Erythroblast (primary cell): ENCODE results near the gene KPNA6.
"Not testable (repeated sequence)": the region's sequence is repeated elsewhere in the genome, so short reads cannot be mapped to it uniquely, and the experiment has no call there.

Experiments used
- DNase-seq, 2 experiments: peaks; one replicate each; lab custom pipeline; 2025; lab: John Stamatoyannopoulos, UW
- GATA1 ChIP-seq: IDR thresholded peaks from 2 replicates; pipeline ENCODE4 v1.6.1; 2011; ENCODE audit warnings: low read depth, mild to moderate bottlenecking, control low read depth, low read length, moderate library complexity
- POLR2A ChIP-seq: IDR thresholded peaks from 2 replicates; pipeline ENCODE4 v1.6.1; 2011; ENCODE audit warnings: mild to moderate bottlenecking, low read length

The KPNA6 gene

DNA sequence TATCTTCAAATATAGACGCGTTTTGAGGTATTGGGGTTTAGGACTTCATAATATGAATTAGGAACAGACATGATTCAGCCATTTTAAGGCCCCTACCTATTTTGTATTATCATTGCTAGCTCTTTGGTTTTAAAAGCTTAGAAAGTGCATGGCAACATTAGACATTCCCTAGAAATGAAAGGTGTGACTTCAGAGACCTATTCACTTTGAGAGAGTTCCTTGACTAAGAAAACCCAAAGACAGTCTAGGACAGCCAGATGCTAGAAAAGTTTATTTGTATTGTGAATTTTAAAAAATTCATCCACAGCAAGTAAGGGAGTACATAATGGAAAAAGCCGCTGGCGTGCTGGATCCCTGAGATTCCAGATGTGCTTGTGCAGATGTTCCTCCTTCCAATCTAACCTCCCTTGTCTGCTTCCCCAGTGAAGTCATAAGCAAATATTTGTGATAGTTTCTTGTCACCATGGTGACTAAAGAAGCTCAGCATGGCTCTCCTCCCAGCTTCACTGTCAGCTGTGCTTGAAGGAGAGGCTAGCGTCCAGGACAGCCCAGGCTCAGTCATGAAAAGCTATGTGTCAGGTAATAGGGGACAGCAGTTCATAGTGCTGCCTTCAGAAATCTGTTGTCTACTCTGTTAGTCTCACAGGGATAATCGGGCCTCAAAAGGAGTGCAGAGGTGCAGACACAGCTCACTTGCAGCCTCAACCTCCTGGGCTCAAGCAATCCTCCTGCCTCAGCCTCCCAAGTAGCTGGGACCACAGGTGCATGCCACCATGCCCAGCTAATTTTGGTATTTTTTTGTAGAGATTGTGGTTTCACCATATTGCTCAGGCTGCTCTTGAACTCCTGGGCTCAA is 34.8 kb downstream of the KPNA6 start:
- peak; percentile 14 to 40 for DNase-seq
- no peak for TF ChIP-seq POLR2A
- TF ChIP-seq GATA1: no peak

DNA sequence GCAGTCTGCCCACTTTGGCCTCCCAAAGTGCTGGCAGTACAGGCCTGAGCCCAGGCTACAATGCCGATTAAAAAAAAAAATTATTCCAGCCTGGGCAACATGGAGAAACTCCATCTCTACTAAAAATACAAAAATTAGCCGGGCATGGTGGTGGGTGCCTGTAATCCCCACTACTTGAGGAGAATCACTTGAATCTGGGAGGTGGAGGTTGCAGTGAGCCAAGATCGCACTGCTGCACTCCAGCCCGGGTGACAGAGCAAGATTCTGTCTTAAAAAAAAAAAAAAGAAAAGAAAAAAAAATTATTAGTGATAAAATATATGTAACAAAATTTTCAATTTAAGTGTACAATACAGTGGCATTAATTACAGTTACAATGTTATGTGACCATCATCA is 35.4 kb downstream of the KPNA6 start:
- DNase-seq: not testable (repeated sequence)

DNA sequence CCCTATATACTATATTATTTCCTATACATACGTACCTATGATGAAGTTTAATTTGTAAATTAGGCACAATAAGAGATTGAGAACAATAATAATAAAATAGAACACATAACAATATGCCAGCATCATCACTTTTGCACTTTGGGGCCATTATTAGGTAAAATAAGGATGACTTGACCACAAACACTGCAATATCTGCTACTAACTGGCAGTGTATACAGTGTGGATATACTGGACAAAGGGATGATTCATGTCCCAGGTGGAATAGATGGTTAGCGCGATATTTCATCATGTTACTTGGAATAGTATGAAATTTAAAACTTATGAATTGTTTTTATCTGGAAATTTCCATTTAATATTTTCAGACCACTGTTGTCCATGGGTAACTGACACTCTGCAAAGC is 36.2 kb downstream of the KPNA6 start:
- no peak for DNase-seq
- TF ChIP-seq POLR2A (no peak), GATA1 (no peak)

DNA sequence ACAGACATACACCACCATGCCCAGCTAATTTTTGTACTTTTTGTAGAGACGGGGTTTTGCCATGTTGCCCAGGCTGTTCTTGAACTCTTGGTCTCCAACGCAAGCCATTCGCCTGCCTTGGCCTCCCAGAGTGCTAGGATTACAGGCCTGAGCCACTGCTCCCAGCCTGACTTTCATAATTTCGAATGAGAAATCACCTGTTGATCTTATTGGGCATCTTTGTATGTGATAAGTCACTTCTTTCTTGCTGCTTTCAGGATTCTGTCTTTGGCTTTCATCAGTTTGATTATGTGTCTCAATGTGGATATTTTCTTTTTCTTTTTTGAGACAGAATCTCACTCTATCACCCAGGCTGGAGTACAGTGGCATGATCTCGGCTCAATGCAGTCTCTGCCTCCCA is 39.9 kb downstream of the KPNA6 start:
- not testable (repeated sequence) for DNase-seq

DNA sequence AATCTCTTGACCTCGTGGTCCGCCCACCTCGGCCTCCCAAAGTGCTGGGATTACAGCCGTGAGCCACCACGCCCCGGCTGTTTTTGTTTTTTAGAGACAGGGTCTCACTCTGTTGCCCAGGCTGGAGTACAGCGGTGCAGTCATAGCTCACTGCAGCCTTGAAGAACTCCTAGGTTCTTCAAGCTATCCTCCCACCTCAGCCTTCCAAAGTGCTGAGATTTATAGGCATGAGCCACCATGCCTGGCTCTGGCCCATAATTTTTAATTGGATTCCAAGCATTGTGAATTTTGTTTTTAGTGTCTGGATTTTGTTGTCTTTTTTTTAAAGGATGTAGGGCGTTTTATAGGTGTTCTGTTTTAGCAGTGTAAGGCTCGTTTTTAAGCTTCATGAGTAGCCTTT is 43.0 kb downstream of the KPNA6 start:
- TF ChIP-seq POLR2A: no peak
- TF ChIP-seq GATA1: no peak
- no peak for DNase-seq

DNA sequence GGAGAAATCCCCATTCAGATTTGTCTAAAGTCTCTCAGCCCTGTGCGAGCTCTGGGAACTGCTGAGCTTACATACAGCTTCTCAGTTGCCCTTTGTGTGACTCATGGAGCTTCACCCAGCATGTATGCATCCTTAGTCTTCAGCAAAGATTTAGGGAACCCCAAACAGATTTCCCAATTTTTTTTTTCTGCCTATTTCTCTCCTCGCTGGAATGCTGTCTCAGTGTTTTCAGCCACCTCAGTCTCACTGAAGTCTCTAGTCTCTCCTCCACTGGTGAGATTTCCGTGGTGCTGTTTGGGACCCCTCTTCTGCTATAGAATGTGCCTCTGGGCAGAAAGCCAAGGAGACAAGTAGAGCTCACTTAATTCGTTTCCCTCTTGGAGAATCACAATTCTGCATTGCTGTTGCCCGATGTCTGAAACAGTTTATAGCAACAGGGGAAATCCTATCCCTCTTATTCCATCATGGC is 43.5 kb downstream of the KPNA6 start:
- no peak for DNase-seq
- TF ChIP-seq POLR2A: no peak
- no peak for TF ChIP-seq GATA1

DNA sequence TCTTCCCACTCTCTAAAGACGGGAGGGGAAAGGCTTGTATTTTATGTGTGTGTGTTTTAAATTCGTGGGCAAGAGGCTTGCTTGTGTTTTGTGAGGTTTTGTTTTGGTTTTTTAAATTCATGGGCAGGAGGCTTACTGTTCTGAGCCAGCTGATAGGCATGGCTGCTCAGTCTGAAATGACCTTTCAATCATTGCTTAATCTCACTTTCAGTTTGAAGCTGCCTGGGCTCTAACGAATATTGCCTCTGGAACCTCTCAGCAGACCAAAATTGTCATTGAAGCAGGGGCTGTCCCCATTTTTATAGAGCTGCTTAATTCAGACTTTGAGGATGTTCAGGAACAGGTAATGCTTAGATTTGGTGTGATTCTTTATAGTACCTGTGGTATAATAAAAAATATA is 51.3 kb downstream of the KPNA6 start:
- no peak for DNase-seq

DNA sequence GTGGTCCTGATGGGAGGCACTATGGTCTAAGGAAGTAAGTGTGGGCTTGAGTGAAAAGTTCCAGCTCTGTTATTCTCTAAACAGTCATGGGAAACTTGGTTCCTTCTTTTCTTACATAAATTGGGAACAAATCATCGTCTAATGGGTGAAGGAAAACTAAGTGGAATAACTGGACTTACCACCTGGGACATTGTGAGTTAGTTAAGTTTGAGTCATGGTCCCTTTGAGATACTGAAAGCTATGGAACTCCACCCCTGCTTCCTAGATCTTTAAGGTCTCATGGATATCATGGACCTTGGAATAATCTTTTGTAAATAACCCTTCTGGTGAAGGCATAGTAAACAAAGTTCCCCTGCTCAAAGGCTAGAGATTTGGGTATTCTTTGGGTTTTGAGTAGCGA is 55.5 kb downstream of the KPNA6 start:
- TF ChIP-seq POLR2A (no peak), GATA1 (no peak)
- no peak for DNase-seq

More for the DNA sequence above, 51.3 kb downstream of the KPNA6 start:
- TF ChIP-seq GATA1 (no peak), POLR2A (no peak)

DNA sequence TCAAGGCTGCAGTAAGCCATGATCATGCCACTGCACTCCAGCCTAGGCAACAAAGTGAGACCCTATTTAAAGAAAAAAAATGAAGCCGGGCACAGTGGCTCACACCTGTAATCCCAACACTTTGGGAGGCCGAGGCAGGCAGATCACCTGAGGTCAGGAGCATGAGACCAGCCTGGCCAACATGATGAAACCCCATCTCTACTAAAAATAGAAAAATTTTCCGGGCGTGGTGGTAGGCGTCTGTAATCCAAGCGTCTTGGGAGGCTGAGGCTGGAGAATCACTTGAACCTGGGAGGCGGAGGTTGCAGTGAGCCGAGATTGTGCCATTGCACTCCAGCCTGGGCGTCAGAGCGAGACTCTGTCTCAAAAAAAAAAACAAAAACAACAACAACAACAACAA is 57.8 kb downstream of the KPNA6 start:
- DNase-seq: not testable (repeated sequence)

DNA sequence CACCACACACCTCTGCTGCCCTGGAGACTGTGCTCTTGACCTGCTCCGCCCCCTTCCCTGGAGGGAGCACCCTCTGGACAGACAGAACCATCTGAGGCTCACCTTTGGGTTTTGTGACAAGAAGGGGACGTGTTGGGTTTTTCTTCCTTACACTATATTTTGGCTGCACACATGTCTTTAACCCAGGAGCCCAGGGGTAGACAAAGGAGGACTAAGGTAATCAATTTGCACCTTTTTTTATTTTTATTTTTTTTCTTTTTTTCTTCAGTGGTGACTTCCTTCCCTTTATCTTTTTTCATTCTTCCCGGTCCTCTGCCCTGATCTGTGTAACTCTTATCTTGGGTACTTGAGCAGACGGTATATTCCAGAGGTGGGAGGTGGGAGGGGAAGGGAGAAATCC is 63.1 kb downstream of the KPNA6 start:
- TF ChIP-seq GATA1 (no peak), POLR2A (no peak)
- DNase-seq: no peak

DNA sequence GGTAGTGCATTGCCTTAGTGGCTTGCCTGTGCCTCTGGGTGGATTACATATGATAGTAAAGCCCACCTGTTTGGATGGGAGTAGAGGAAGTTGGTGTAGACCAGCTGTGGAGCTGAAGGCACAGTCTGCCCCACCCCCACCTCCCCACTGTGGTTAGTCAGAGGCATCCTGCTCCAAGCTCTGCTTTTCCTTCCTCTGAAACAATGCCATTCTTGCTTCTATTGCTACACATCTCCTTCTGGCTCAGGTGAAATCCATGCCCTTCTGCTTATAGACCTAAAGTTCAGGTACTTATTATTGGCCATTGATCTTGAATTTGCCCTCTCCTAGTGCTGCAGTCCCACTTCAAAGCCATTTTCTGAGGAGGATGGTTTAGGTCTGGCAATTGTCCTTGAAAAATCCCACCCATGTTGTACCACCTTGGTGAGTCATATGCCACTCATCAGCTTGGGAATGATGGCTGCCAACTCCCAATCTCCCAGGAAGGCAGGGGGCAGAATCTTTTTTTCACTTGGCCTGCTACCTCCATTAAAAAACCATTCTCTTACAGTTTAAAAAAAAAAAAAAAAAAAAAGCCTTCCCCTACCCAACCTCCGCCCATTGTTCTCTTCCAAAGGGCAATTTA is 64.9 kb downstream of the KPNA6 start:
- no peak for TF ChIP-seq POLR2A
- TF ChIP-seq GATA1: no peak
- DNase-seq: no peak

DNA sequence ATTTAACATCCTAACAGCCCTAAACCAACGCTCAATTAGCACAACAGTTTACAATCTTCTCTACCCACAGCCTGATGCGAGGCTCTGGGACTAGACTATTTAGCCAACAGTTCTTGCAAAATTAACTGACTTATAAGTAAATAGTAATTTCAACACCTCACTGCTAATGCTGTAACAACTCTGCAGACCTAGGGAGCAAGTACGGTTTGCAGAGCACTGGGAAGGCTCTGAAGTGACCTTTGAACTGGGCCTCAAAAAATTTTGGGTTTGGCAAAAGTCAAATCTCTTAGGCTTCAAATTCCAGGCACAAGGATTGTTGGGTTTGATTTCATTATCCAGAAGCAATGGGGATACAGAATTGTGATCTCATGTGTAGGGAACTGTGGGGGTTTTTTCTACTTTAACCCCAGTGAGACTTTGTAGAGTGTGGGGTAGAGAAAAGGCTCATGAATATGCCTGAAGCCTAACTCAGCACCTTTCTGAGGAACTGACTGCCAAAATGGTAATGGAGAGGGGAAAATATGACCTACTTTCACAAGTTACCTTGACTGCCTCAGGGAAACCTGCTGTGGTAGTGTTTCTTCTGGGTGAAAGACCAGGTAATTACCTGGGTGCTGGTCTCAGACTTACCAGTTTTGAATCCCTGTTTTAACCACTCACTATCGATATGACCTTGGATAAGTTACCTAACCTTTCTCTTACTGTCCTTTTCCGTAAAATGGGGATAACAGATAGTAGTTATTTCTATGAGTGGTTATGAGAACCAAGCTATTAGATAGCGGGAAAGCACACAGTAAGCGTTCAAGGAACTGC is 70.7 kb downstream of the KPNA6 start:
- DNase-seq: no peak
- TF ChIP-seq POLR2A (no peak), GATA1 (no peak)

DNA sequence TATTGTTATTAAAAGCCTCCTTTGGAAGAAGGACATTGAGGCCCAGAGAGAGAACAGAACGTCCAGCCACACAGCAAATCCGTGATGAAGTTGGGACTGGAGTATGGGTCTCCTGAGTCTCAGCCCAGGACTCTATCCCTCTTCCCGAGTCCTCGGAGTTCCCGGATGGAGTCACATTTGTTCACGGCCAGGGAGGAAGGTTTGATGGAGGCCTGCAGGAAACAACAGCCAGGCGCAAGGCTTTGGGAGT is 71.3 kb downstream of the KPNA6 start:
- TF ChIP-seq POLR2A (no peak), GATA1 (no peak)
- no peak for DNase-seq

DNA sequence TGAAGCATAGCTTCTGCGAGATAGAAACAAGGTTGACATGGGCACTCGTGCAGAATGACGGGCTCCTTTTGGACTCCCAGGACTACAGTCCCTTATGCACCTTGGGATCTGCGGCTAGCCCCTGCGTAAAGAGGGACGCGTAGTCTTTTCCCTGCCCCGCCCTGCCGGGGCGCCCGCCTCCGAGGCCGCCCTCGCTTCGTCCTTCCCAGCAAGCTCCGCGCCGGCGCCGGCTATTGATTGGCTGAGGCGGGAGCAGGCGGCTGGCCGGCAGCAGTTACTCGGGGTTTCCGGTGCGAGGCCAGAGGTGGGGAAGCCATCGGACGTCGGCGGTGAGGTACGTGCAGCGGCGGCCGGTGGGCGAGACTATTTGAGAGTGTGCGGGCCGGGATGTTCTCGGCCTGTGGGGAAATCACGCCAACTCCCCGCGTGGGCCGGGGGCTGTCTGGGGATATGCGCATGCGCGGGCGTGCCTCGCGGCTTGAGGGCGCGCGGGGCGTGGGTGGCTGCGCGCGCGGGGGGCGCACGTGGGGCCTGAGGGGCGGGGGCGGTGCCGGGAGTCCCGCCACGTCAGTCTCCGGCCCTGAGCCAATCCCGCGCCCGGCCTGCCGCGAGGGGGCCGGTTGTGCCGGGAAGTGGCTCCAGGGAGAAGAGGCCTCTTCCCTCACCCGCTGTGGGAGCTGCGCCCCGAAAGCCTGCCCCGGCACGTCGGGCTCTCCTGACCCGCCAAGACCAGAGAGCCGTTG is 71.8 kb downstream of the KPNA6 start, which contains the start of gene TXLNA:
TXLNA (plus strand) TSS at position 233 of the 743 bp plus-strand sequence. CDS start 671 bp downstream, outside the sequence.
- peak; percentile 92 to 95 for DNase-seq
- TF ChIP-seq POLR2A: peak; percentile 76
- TF ChIP-seq GATA1: no peak
